Endodermal cell (in vitro differentiated cells): ENCODE data around the gene PSORS1C1. TPM values are rescaled to one million over a fixed set of nuclear protein-coding genes. Genes with fewer than 3 reads are reported as not detected.

Experiments used
- DNase-seq: peaks from one replicate; pipeline ENCODE4 v3.0.0-alpha.2; 2017
- H3K27ac ChIP-seq: 2 replicates; pipeline ENCODE4 v1.5.1; 2013; ENCODE audit warnings: mild to moderate bottlenecking, low read depth, low read length, moderate library complexity
- H3K27me3 ChIP-seq: 2 replicates; pipeline ENCODE4 v1.6.1; 2013; ENCODE audit warnings: mild to moderate bottlenecking, low read length, moderate library complexity; ENCODE audit not compliant: insufficient read depth, control insufficient read depth, poor library complexity, severe bottlenecking
- H3K36me3 ChIP-seq: 2 replicates; pipeline ENCODE4 v1.7.0; 2013; ENCODE audit warnings: mild to moderate bottlenecking, low read length, moderate library complexity; ENCODE audit not compliant: control insufficient read depth, insufficient read depth
- H3K4me1 ChIP-seq: one replicate; pipeline ENCODE4 v1.7.0; 2013; ENCODE audit warnings: low read length; ENCODE audit not compliant: control insufficient read depth, insufficient read depth
- H3K4me3 ChIP-seq: 2 replicates; pipeline ENCODE4 v1.5.1; 2013; ENCODE audit warnings: mild to moderate bottlenecking, low read length, moderate library complexity
- H3K9ac ChIP-seq: 2 replicates; pipeline ENCODE4 v1.6.1; 2013; ENCODE audit warnings: mild to moderate bottlenecking, low read length, moderate library complexity; ENCODE audit not compliant: poor library complexity, severe bottlenecking; ENCODE audit errors: extremely low read depth
- H3K9me3 ChIP-seq: 2 replicates; pipeline ENCODE4 v1.6.1; 2013; ENCODE audit warnings: mild to moderate bottlenecking, low read length, moderate library complexity; ENCODE audit not compliant: control insufficient read depth
- H3K27ac Mint-ChIP-seq: 2 replicates; pipeline ENCODE4 v1.8.0; 2020; ENCODE audit warnings: mixed read lengths
- H3K27me3 Mint-ChIP-seq: 2 replicates; pipeline ENCODE4 v1.8.0; 2021; ENCODE audit warnings: mild to moderate bottlenecking, mixed read lengths; ENCODE audit not compliant: insufficient read depth
- H3K36me3 Mint-ChIP-seq: 2 replicates; pipeline ENCODE4 v1.8.0; 2020; ENCODE audit warnings: low read depth, mixed read lengths
- H3K4me1 Mint-ChIP-seq: 2 replicates; pipeline ENCODE4 v1.8.0; 2020; ENCODE audit warnings: mixed read lengths
- H3K4me3 Mint-ChIP-seq: 2 replicates; pipeline ENCODE4 v1.8.0; 2020; ENCODE audit warnings: mild to moderate bottlenecking, moderate library complexity, mixed read lengths
- H3K9me3 Mint-ChIP-seq: 2 replicates; pipeline ENCODE4 v1.8.0; 2020; ENCODE audit warnings: mild to moderate bottlenecking, mixed read lengths
- WGBS, 2 experiments: methylation state at CpG; one replicate each; pipeline versions ENCODE4 v1.1.5 to v1.1.7; 2013; ENCODE audit warnings: missing lambda C conversion rate in 2 of 2, mixed read lengths in 1 of 2; ENCODE audit not compliant: insufficient coverage in 1 of 2, insufficient read length in 1 of 2; 5-methylcytosine and 5-hydroxymethylcytosine counted together
- total RNA-seq, 2 donors: library from RNA; stranded (reverse); fragmentation: NEBNext Ultra II Directional in 1 of 2; extraction: Animal tissue kit (Norgen Biotek cat#: 25700) in 1 of 2; gene quantifications; 2 replicates in 1 of 2; 3 replicates in 1 of 2; pipeline ENCODE4 v1.2.1, GENCODE V29; 2021
- TF ChIP-seq, protein P1 (sequence below): fragments of 200-600 bp; sonication (generic); conservative IDR thresholded peaks from 2 replicates; pipeline ENCODE4 v1.5.0; 2021; ENCODE audit warnings: antibody characterized with exemption, mild to moderate bottlenecking

The PSORS1C1 gene
- total RNA-seq, 2 donors from 2014 or later: 1.1 to 1.2 TPM

GRCh38 chr6:31173406-31173805, 58.8 kb downstream of the PSORS1C1 start:
- no peak for DNase-seq
- TF ChIP-seq, protein P1, sequence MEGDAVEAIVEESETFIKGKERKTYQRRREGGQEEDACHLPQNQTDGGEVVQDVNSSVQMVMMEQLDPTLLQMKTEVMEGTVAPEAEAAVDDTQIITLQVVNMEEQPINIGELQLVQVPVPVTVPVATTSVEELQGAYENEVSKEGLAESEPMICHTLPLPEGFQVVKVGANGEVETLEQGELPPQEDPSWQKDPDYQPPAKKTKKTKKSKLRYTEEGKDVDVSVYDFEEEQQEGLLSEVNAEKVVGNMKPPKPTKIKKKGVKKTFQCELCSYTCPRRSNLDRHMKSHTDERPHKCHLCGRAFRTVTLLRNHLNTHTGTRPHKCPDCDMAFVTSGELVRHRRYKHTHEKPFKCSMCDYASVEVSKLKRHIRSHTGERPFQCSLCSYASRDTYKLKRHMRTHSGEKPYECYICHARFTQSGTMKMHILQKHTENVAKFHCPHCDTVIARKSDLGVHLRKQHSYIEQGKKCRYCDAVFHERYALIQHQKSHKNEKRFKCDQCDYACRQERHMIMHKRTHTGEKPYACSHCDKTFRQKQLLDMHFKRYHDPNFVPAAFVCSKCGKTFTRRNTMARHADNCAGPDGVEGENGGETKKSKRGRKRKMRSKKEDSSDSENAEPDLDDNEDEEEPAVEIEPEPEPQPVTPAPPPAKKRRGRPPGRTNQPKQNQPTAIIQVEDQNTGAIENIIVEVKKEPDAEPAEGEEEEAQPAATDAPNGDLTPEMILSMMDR: no peak
- Histone ChIP-seq H3K9ac (no peak overlapping the region), H3K9me3 (no peaks in the 10 kb centered on the region), H3K36me3 (no peaks in the 10 kb centered on the region), H3K4me1 (peaks cover 19% of the 10 kb centered on the region), H3K27me3 (no peaks in the 10 kb centered on the region), H3K27ac (peak overlapping the region; percentile 38), H3K4me3 (no peak overlapping the region)
- Mint-ChIP-seq H3K36me3 (no peaks in the 10 kb centered on the region), H3K4me3 (peak overlapping the region; percentile 67), H3K27me3 (peaks cover 5% of the 10 kb centered on the region), H3K27ac (peak overlapping the region; percentile 83), H3K9me3 (no peaks in the 10 kb centered on the region), H3K4me1 (peaks cover 41% of the 10 kb centered on the region)
- 55 to 60% methylated on average over 1 to 3 of the region's 3 CpGs for WGBS, 2 experiments

DNA sequence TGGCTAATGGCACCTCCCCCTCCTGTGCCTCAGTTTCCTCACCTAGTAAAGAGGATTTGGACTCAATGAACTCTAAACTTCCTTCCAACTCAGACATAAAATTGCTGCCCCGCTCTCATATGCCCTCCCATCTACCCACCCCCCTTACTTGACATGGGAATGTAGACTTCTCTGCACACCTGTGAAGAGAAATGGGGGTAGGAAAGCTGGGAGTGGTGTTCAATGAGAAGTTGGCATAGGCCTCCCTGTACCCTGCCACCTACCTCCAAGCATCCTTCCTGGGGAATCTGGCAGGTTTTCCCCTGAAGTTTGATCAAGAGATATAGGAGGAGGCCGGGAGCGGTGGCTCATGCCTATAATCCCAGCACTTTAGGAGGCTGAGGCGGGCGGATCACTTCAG, 59.8 kb downstream of the PSORS1C1 start:
- Mint-ChIP-seq H3K9me3 (no peaks in the 10 kb centered on the region), H3K27me3 (peaks cover 5% of the 10 kb centered on the region), H3K4me1 (peaks cover 34% of the 10 kb centered on the region), H3K4me3 (no peak overlapping the region), H3K36me3 (no peaks in the 10 kb centered on the region), H3K27ac (peak overlapping the region; percentile 83)
- no peak overlapping the region for H3K27ac ChIP-seq
- TF ChIP-seq, protein P1: no peak
- peak; percentile 29 for DNase-seq
- H3K9me3 ChIP-seq: no peaks in the 10 kb centered on the region
- peaks cover 19% of the 10 kb centered on the region for H3K4me1 ChIP-seq
- no peaks in the 10 kb centered on the region for H3K27me3 ChIP-seq
- WGBS, 2 experiments: 79 to 100% methylated on average over 3 to 5 of the region's 5 CpGs
- H3K36me3 ChIP-seq: no peaks in the 10 kb centered on the region
- no peak overlapping the region for H3K9ac ChIP-seq
- H3K4me3 ChIP-seq: no peak overlapping the region

DNA sequence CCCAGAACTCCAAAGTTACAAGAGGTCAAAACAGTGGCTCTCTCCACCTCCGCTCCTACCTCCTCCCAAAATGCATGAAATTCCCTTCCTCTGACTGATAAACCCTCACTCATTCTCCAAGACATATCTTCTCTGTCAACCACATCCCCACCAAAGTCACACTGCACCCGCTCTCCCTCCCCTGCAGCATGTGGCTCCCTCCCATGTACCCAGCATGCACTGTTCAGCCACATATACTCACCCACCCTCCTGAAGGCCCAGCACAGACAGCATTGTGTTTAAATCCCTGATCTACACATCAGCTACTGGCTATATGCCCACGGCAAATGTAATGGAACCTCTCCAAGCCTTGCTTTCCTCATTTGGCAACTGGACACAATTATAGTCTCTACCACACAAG, 61.4 kb downstream of the PSORS1C1 start:
- H3K9ac ChIP-seq: no peak overlapping the region
- H3K27me3 ChIP-seq: no peaks in the 10 kb centered on the region
- Mint-ChIP-seq H3K27ac (no peak overlapping the region), H3K27me3 (peaks cover 2% of the 10 kb centered on the region), H3K36me3 (no peaks in the 10 kb centered on the region), H3K9me3 (no peaks in the 10 kb centered on the region), H3K4me1 (peaks cover 27% of the 10 kb centered on the region), H3K4me3 (no peak overlapping the region)
- no peak overlapping the region for H3K27ac ChIP-seq
- TF ChIP-seq, protein P1: no peak
- 85 to 92% methylated on average over 3 of the region's 3 CpGs for WGBS, 2 experiments
- peak; percentile 42 for DNase-seq
- H3K36me3 ChIP-seq: no peaks in the 10 kb centered on the region
- H3K9me3 ChIP-seq: no peaks in the 10 kb centered on the region
- peaks cover 19% of the 10 kb centered on the region for H3K4me1 ChIP-seq
- H3K4me3 ChIP-seq: no peak overlapping the region
